ENCODE data around the gene F2RL1. TPM values are rescaled to one million over a fixed set of nuclear protein-coding genes. Genes with fewer than 3 reads are reported as not detected.
A peak's percentile ranks its signal among the peaks of the same experiment; 100 is the strongest.
"Not testable (repeated sequence)": the region's sequence is repeated elsewhere in the genome, so short reads cannot be mapped to it uniquely, and the experiment has no call there.

Gene F2RL1
- total and polyA plus RNA-seq, 2 of the 13 experiments (the other 11 are each of a cell fraction or from before 2014, with no cell fraction given): 9.9 to 23.0 TPM

GRCh38 chr5:76788362-76788761, 30.5 kb upstream of the F2RL1 start:
- ATAC-seq (no peak; the same call in 2 of the 3 replicates), DNase-seq (ENCODE audit: low spot score) (peak; percentile 29), FAIRE-seq (no peak)
- WGBS (ENCODE audit: low lambda C conversion rate): 24% methylated on average over 4 of the region's 6 CpGs
- no TSS peak for BruUV-seq (replicated peaks)
- ChIA-PET CTCF (ENCODE audit: low intra/inter-chr PET ratio, low total read pairs) (no interaction called here), POLR2A (no interaction called here)
- H2AFZ ChIP-seq (ENCODE audit: low read length): no peak overlapping the region
- in situ Hi-C loops (cut with HindIII; ENCODE audit: extremely low pct_ligation_motif_present, low pct_unique_long_range_greater_than_20kb): no loop called here
- no peaks in the 10 kb centered on the region for H3K79me2 ChIP-seq (ENCODE audit: insufficient read depth, low read length)
- no peak overlapping the region for H3K27ac ChIP-seq (ENCODE audit: extremely low read length, insufficient read depth, low read length)
- H3K36me3 ChIP-seq (replicated peaks in 1 of 2; ENCODE audit: control insufficient read depth in 1 of 2, insufficient read depth in 2 of 2, low read length in 2 of 2): no peaks in the 10 kb centered on the region
- H4K20me1 ChIP-seq (ENCODE audit: insufficient read depth, low read length): no peaks in the 10 kb centered on the region
- no peaks in the 10 kb centered on the region for H3K27me3 ChIP-seq (ENCODE audit: control insufficient read depth in 1 of 2, insufficient read depth in 2 of 2, low read length in 2 of 2)
- H3K4me3 ChIP-seq (replicated peaks in 1 of 3; ENCODE audit: insufficient read depth in 1 of 3, low read depth in 2 of 3, low read length in 3 of 3): no peak overlapping the region
- H3K9ac ChIP-seq (ENCODE audit: insufficient read depth, low read depth, low read length): no peak overlapping the region
- intact Hi-C loops (cut with micrococcal nuclease; ENCODE audit: unreplicated experiment): no loop called here
- H3K4me1 ChIP-seq (ENCODE audit: insufficient read depth, low read length): peaks cover 62% of the 10 kb centered on the region
- no peaks in the 10 kb centered on the region for H3K9me3 ChIP-seq (ENCODE audit: low read length)
- no peak for TF ChIP-seq FOXO1 (CRISPR knock-in tag; IDR thresholded peaks at IDR 0.05)
- peak; percentile 53; the same call in 1 of the 2 replicates for TF ChIP-seq MEIS2 (CRISPR knock-in tag; IDR thresholded peaks at IDR 0.05)
- TF ChIP-seq HOXA5 (CRISPR knock-in tag; IDR thresholded peaks at IDR 0.05): peak; percentile 60; the same call in 1 of the 2 replicates
- peak overlapping the region; percentile 9; the same call in 1 of the 2 replicates for H3K4me2 ChIP-seq (ENCODE audit: low read depth, low read length)

- WGBS (ENCODE audit: low lambda C conversion rate): 95% methylated on average over 10 of the region's 10 CpGs
- CTCF ChIA-PET (ENCODE audit: low intra/inter-chr PET ratio, low total read pairs); FAIRE-seq; in situ Hi-C loops (cut with HindIII; ENCODE audit: extremely low pct_ligation_motif_present, low pct_unique_long_range_greater_than_20kb); intact Hi-C loops (cut with micrococcal nuclease; ENCODE audit: unreplicated experiment); DNase-seq (ENCODE audit: low spot score); BruUV-seq (replicated peaks); ATAC-seq; H3K27me3 ChIP-seq (ENCODE audit: control insufficient read depth in 1 of 2, insufficient read depth in 2 of 2, low read length in 2 of 2); H3K79me2 ChIP-seq (ENCODE audit: insufficient read depth, low read length); H3K27ac ChIP-seq (ENCODE audit: extremely low read length, insufficient read depth, low read length); H3K36me3 ChIP-seq (replicated peaks in 1 of 2; ENCODE audit: control insufficient read depth in 1 of 2, insufficient read depth in 2 of 2, low read length in 2 of 2); H4K20me1 ChIP-seq (ENCODE audit: insufficient read depth, low read length); H3K4me3 ChIP-seq (replicated peaks in 1 of 3; ENCODE audit: insufficient read depth in 1 of 3, low read depth in 2 of 3, low read length in 3 of 3); H2AFZ ChIP-seq (ENCODE audit: low read length); H3K9ac ChIP-seq (ENCODE audit: insufficient read depth, low read depth, low read length); H3K9me3 ChIP-seq (ENCODE audit: low read length); H3K4me2 ChIP-seq (ENCODE audit: low read depth, low read length): not testable (repeated sequence)
- H3K4me1 ChIP-seq (ENCODE audit: insufficient read depth, low read length): peaks cover 62% of the 10 kb centered on the region
- POLR2A ChIA-PET: interaction anchor here (2.0 kb wide), 1 partner anchor 31 kb away, joined by 14 read pairs; the partner anchor contains the start of gene F2RL1
Observed at GRCh38 chr5:76789275-76789674, 29.6 kb upstream of the F2RL1 start.

Data from HepG2 (cell line).